SK-N-SH (cell line): ENCODE data around the gene RAET1L. TPM values are rescaled to one million over a fixed set of nuclear protein-coding genes. Genes with fewer than 3 reads are reported as not detected.

Source experiments
- CTCF ChIA-PET: fragments of 300-600, 350-600 bp; formaldehyde crosslinking; extraction: SDS; loops from one replicate; lab custom pipeline; 2021; lab: Yijun Ruan, JAX
- POLR2A ChIA-PET: fragments of 350-600 bp; sonication (Branson Sonifier 250); formaldehyde crosslinking; extraction: SDS; loops from one replicate; lab custom pipeline; 2020; ENCODE audit warnings: antibody characterized with exemption, inconsistent platforms; lab: Yijun Ruan, JAX
- DNase-seq: peaks from one replicate; pipeline ENCODE4 v3.0.0; 2012
- H2AFZ ChIP-seq: fragments of 200-600 bp; sonication (generic); 2 replicates; pipeline ENCODE4 v1.8.1; 2016; ENCODE audit warnings: antibody characterized with exemption, mild to moderate bottlenecking, low read depth
- H3F3A ChIP-seq: fragments of 200-600 bp; sonication (generic); replicated peaks from 2 replicates; pipeline ENCODE3; 2016; ENCODE audit warnings: antibody characterized with exemption, mild to moderate bottlenecking; ENCODE audit not compliant: insufficient read depth
- H3K27ac ChIP-seq, 2 experiments: fragments of 200-500 bp in 1 of 2; fragments of 200-600 bp in 1 of 2; sonication (Bioruptor generic) in 1 of 2; sonication (generic), shearing (Covaris generic) in 1 of 2; 2 replicates each; pipeline versions ENCODE4 v1.5.1 to v1.6.1; 2014 to 2016; ENCODE audit warnings: low read depth in 2 of 2, inconsistent platforms in 1 of 2, low read length in 1 of 2, mild to moderate bottlenecking in 1 of 2, mixed read lengths in 1 of 2
- H3K27me3 ChIP-seq: fragments of 200-600 bp; sonication (generic), shearing (Covaris generic); 2 replicates; pipeline ENCODE4 v1.6.1; 2016; ENCODE audit warnings: mixed run types; ENCODE audit not compliant: insufficient read depth
- H3K36me3 ChIP-seq, 2 experiments: fragments of 200-500 bp in 1 of 2; fragments of 200-600 bp in 1 of 2; sonication (Bioruptor generic) in 1 of 2; sonication (generic) in 1 of 2; replicated peaks in 1 of 2; 2 replicates each; pipeline versions ENCODE3 to v1.5.1; 2014 to 2016; ENCODE audit warnings: low read length in 1 of 2, mild to moderate bottlenecking in 1 of 2; ENCODE audit not compliant: insufficient read depth in 2 of 2, control insufficient read depth in 1 of 2
- H3K4me1 ChIP-seq, 2 experiments: fragments of 200-500 bp in 1 of 2; fragments of 200-600 bp in 1 of 2; sonication (Bioruptor generic) in 1 of 2; sonication (generic), shearing (Covaris generic) in 1 of 2; 2 replicates each; pipeline versions ENCODE4 v1.5.1 to v1.6.1; 2014 to 2016; ENCODE audit warnings: low read depth in 1 of 2, low read length in 1 of 2, mixed run types in 1 of 2; ENCODE audit not compliant: insufficient read depth in 2 of 2, control insufficient read depth in 1 of 2
- H3K4me2 ChIP-seq: fragments of 200-600 bp; sonication (generic), shearing (Covaris generic); 2 replicates; pipeline ENCODE4 v1.6.1; 2017; ENCODE audit warnings: mixed run types
- H3K4me3 ChIP-seq, 2 experiments: fragments of 200-500 bp in 1 of 2; fragments of 200-600 bp in 1 of 2; sonication (Bioruptor generic) in 1 of 2; sonication (generic), shearing (Covaris generic) in 1 of 2; 2 replicates each; pipeline versions ENCODE4 v1.5.1 to v1.8.1; 2014 to 2016; ENCODE audit warnings: low read depth in 2 of 2, inconsistent platforms in 1 of 2, low read length in 1 of 2, mild to moderate bottlenecking in 1 of 2, mixed read lengths in 1 of 2, moderate library complexity in 1 of 2
- H3K79me2 ChIP-seq: fragments of 200-600 bp; sonication (generic); 2 replicates; pipeline ENCODE4 v1.8.1; 2017; ENCODE audit warnings: mild to moderate bottlenecking; ENCODE audit not compliant: insufficient read depth
- H3K9ac ChIP-seq: fragments of 200-600 bp; sonication (generic); 2 replicates; pipeline ENCODE4 v1.6.1; 2017; ENCODE audit warnings: mixed run types
- H3K9me2 ChIP-seq: fragments of 200-600 bp; sonication (generic); 2 replicates; pipeline ENCODE4 v1.6.1; 2017; ENCODE audit warnings: mixed run types
- H3K9me3 ChIP-seq: fragments of 200-600 bp; sonication (generic); 2 replicates; pipeline ENCODE4 v1.6.1; 2017; ENCODE audit warnings: mixed run types, mild to moderate bottlenecking, moderate library complexity
- H4K20me1 ChIP-seq: fragments of 200-600 bp; sonication (generic); 2 replicates; pipeline ENCODE4 v1.6.1; 2017; ENCODE audit warnings: mild to moderate bottlenecking, mixed run types; ENCODE audit not compliant: insufficient read depth
- CHD2 ChIP-seq: fragments of 150-350 bp; IDR thresholded peaks from 2 replicates; pipeline ENCODE4 v1.6.1; 2018; ENCODE audit warnings: low read length; ENCODE audit not compliant: partially characterized antibody
- ELF1 ChIP-seq: IDR thresholded peaks from 2 replicates; pipeline ENCODE4 v1.4.0; 2012
- EZH2phosphoT487 ChIP-seq: fragments of 200-600 bp; sonication (generic); IDR thresholded peaks from 2 replicates; pipeline ENCODE4 v1.6.1; 2017; ENCODE audit warnings: low read depth, mixed run types, mild to moderate bottlenecking, antibody characterized with exemption, moderate library complexity, borderline replicate concordance
- FOXJ3 ChIP-seq: sonication (generic); formaldehyde crosslinking; IDR thresholded peaks from 2 replicates; pipeline ENCODE4 v1.5.1; 2020; ENCODE audit warnings: mild to moderate bottlenecking, missing genetic modification reagents
- FOXM1 ChIP-seq: IDR thresholded peaks from 2 replicates; pipeline ENCODE4 v1.4.0; 2012; ENCODE audit warnings: low read depth, mild to moderate bottlenecking
- IRF3 ChIP-seq: fragments of 150-350 bp; IDR thresholded peaks from 2 replicates; pipeline ENCODE4 v1.6.1; 2016; ENCODE audit warnings: mild to moderate bottlenecking, low read depth, low read length
- JUND ChIP-seq: IDR thresholded peaks from 2 replicates; pipeline ENCODE4 v1.4.0; 2012
- MAX ChIP-seq: IDR thresholded peaks from 2 replicates; pipeline ENCODE4 v1.4.0; 2012; ENCODE audit warnings: low read depth
- MEF2A ChIP-seq: IDR thresholded peaks from 2 replicates; pipeline ENCODE4 v1.4.0; 2012; ENCODE audit warnings: low read depth, borderline replicate concordance
- MXI1 ChIP-seq: IDR thresholded peaks from 2 replicates; pipeline ENCODE4 v1.6.1; 2012; ENCODE audit warnings: mild to moderate bottlenecking, low read depth, low read length, improper control_type of control experiment
- NFIC ChIP-seq: IDR thresholded peaks from 2 replicates; pipeline ENCODE4 v1.4.0; 2012; ENCODE audit warnings: borderline replicate concordance
- NRF1 ChIP-seq: IDR thresholded peaks from 2 replicates; pipeline ENCODE4 v1.6.1; 2012; ENCODE audit warnings: low read depth, mild to moderate bottlenecking, low read length
- REST ChIP-seq: IDR thresholded peaks from 2 replicates; pipeline ENCODE4 v1.6.1; 2012; ENCODE audit warnings: mild to moderate bottlenecking, low read depth, low read length, moderate library complexity
- RXRA ChIP-seq: IDR thresholded peaks from 2 replicates; pipeline ENCODE4 v1.4.0; 2012; ENCODE audit warnings: low read depth, mild to moderate bottlenecking, borderline replicate concordance
- SIN3A ChIP-seq: IDR thresholded peaks from 2 replicates; pipeline ENCODE4 v1.6.1; 2012; ENCODE audit warnings: low read depth, mild to moderate bottlenecking, low read length, moderate library complexity, borderline replicate concordance
- TAF1 ChIP-seq: IDR thresholded peaks from 2 replicates; pipeline ENCODE4 v1.6.1; 2012; ENCODE audit warnings: low read depth, mild to moderate bottlenecking, low read length, moderate library complexity, borderline replicate concordance
- WGBS: methylation state at CpG from one replicate; pipeline ENCODE4 v1.1.6; 2017; ENCODE audit warnings: low lambda C conversion rate; 5-methylcytosine and 5-hydroxymethylcytosine counted together
- polyA plus RNA-seq, 3 experiments: library from polyadenylated mRNA; depleted of rRNA; stranded (reverse); fragments of >200 nt; gene quantifications; 2 replicates each; pipeline ENCODE4 v1.2.3, GENCODE V29; 2012

The RAET1L gene
- polyA plus RNA-seq, 1 of the 3 experiments (the other 2 are of a cell fraction): not detected

GRCh38 chr6:150029749-150030148 lies 4.4 kb upstream of the RAET1L start (continued):
- TF ChIP-seq IRF3: no peak

GRCh38 chr6:150029276-150029675 lies 3.9 kb upstream of the RAET1L start:
- Histone ChIP-seq H3K27ac (no peak overlapping the region), H3K9ac (no peak overlapping the region), H3F3A (no peaks in the 10 kb centered on the region), H3K4me1 (no peaks in the 10 kb centered on the region; a peak in 1 of 4 replicates), H4K20me1 (no peaks in the 10 kb centered on the region), H3K9me3 (no peaks in the 10 kb centered on the region), H3K27me3 (peaks cover 53% of the 10 kb centered on the region), H3K4me2 (no peak overlapping the region), H3K36me3 (no peaks in the 10 kb centered on the region), H3K9me2 (no peaks in the 10 kb centered on the region), H3K79me2 (no peaks in the 10 kb centered on the region), H2AFZ (no peak overlapping the region), H3K4me3 (no peak overlapping the region)
- no peak for DNase-seq
- WGBS: 2% methylated on average over 4 of the region's 7 CpGs
- no peak for TF ChIP-seq CHD2
- TF ChIP-seq MEF2A: no peak
- no peak for TF ChIP-seq EZH2phosphoT487
- no peak for TF ChIP-seq REST
- no peak for TF ChIP-seq RXRA
- no peak for TF ChIP-seq FOXJ3 (CRISPR knock-in tag)
- CTCF ChIA-PET: no interaction called here
- POLR2A ChIA-PET: no interaction called here

GRCh38 chr6:150028799-150029198 lies 3.5 kb upstream of the RAET1L start:
- Histone ChIP-seq H3K79me2 (no peaks in the 10 kb centered on the region), H3K4me2 (no peak overlapping the region), H3K27ac (no peak overlapping the region), H3K27me3 (peaks cover 50% of the 10 kb centered on the region), H3F3A (no peaks in the 10 kb centered on the region), H3K4me1 (no peaks in the 10 kb centered on the region; a peak in 1 of 4 replicates), H3K4me3 (no peak overlapping the region), H3K36me3 (no peaks in the 10 kb centered on the region), H3K9ac (no peak overlapping the region), H4K20me1 (no peaks in the 10 kb centered on the region), H3K9me3 (no peaks in the 10 kb centered on the region), H3K9me2 (no peaks in the 10 kb centered on the region), H2AFZ (no peak overlapping the region)
- ChIA-PET CTCF (no interaction called here), POLR2A (no interaction called here)
- 3% methylated on average over 6 of the region's 8 CpGs for WGBS
- DNase-seq: no peak
- no peak for TF ChIP-seq MAX
- no peak for TF ChIP-seq FOXM1
- no peak for TF ChIP-seq MXI1
- no peak for TF ChIP-seq NRF1
- no peak for TF ChIP-seq REST
- no peak for TF ChIP-seq EZH2phosphoT487
- no peak for TF ChIP-seq ELF1
- no peak for TF ChIP-seq JUND
- TF ChIP-seq TAF1: no peak
- no peak for TF ChIP-seq NFIC
- TF ChIP-seq SIN3A: no peak
- TF ChIP-seq IRF3: no peak
- no peak for TF ChIP-seq CHD2
